GM12878 (cell line): ENCODE data around the gene GPER1.

Experiments used
- ASH2L ChIP-seq: fragments of 300-600, 200-600 bp; sonication (generic); IDR thresholded peaks from 2 replicates; pipeline ENCODE4 v1.6.1; 2017; ENCODE audit warnings: low read depth, mild to moderate bottlenecking, borderline replicate concordance
- BMI1 ChIP-seq: fragments of 450-650 bp; IDR thresholded peaks from 2 replicates; pipeline ENCODE4 v1.6.1; 2016; ENCODE audit warnings: mild to moderate bottlenecking, moderate library complexity, borderline replicate concordance
- CBX5 ChIP-seq: sonication (generic); IDR thresholded peaks from 2 replicates; pipeline ENCODE4 v1.6.1; 2016; ENCODE audit warnings: low read depth, moderate library complexity, mild to moderate bottlenecking, inconsistent platforms
- FOXM1 ChIP-seq: IDR thresholded peaks from 2 replicates; pipeline ENCODE4 v1.6.1; 2012; ENCODE audit warnings: low read depth, mild to moderate bottlenecking, inconsistent platforms, low read length, moderate library complexity
- HDAC2 ChIP-seq: fragments of 200-600 bp; sonication (generic); IDR thresholded peaks from 2 replicates; pipeline ENCODE4 v1.6.1; 2017
- MTA2 ChIP-seq: fragments of 450-650 bp; IDR thresholded peaks from 2 replicates; pipeline ENCODE4 v1.6.1; 2016; ENCODE audit warnings: low read depth, mild to moderate bottlenecking, moderate library complexity
- MYC ChIP-seq: IDR thresholded peaks from 2 replicates; pipeline ENCODE4 v1.6.1; 2011; ENCODE audit warnings: mild to moderate bottlenecking, low read length, moderate library complexity, inconsistent platforms; ENCODE audit not compliant: insufficient read depth, insufficient replicate concordance, insufficient read length, severe bottlenecking
- POLR2A ChIP-seq: IDR thresholded peaks from 2 replicates; pipeline ENCODE4 v1.6.1; 2011; ENCODE audit warnings: low read depth, mild to moderate bottlenecking, low read length
- ZZZ3 ChIP-seq: IDR thresholded peaks from 2 replicates; pipeline ENCODE4 v1.6.1; 2011; ENCODE audit warnings: low read depth; ENCODE audit not compliant: control insufficient read depth, insufficient read length
- TF ChIP-seq, protein P1 (sequence below): fragments of 450-650 bp; IDR thresholded peaks from 2 replicates; pipeline ENCODE4 v1.6.1; 2016; ENCODE audit warnings: mild to moderate bottlenecking
- TF ChIP-seq, protein P2 (sequence below), 3 experiments: IDR thresholded peaks in 2 of 3; conservative IDR thresholded peaks in 1 of 3; 2 replicates each; pipeline ENCODE4 v1.5.1; 2011; ENCODE audit warnings: low read depth in 3 of 3, low read length in 3 of 3, mild to moderate bottlenecking in 3 of 3, control low read depth in 2 of 3, moderate library complexity in 2 of 3, inconsistent platforms in 1 of 3, mixed read lengths in 1 of 3; ENCODE audit not compliant: control insufficient read depth in 2 of 3, insufficient read depth in 1 of 3; ENCODE audit errors: extremely low read depth in 1 of 3

DNA sequence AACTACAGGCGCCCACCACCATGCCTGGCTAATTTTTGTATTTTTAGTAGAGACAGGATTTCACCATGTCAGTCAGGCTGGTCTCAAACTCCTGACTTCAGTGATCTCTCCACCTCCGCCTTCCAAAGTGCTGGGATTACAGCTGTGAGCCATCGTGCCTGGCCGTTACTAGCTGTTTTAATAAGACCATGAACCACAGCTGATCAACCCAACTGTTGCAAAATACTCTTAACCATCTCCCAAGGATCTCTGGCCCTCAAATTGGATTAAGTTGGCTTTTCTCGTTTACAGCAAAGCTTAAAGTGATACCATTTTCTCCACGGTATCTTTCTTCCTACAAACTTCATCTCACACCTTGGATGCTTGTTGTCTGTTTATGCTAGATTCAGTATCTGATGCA is 53.7 kb downstream of the GPER1 start:
- TF ChIP-seq CBX5 (no peak), HDAC2 (no peak), BMI1 (no peak), ZZZ3 (no peak), ASH2L (no peak), MTA2 (no peak), POLR2A (no peak), FOXM1 (no peak), MYC (no peak)
- TF ChIP-seq, protein P1, sequence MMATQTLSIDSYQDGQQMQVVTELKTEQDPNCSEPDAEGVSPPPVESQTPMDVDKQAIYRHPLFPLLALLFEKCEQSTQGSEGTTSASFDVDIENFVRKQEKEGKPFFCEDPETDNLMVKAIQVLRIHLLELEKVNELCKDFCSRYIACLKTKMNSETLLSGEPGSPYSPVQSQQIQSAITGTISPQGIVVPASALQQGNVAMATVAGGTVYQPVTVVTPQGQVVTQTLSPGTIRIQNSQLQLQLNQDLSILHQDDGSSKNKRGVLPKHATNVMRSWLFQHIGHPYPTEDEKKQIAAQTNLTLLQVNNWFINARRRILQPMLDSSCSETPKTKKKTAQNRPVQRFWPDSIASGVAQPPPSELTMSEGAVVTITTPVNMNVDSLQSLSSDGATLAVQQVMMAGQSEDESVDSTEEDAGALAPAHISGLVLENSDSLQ = no peak
- TF ChIP-seq, protein P2, sequence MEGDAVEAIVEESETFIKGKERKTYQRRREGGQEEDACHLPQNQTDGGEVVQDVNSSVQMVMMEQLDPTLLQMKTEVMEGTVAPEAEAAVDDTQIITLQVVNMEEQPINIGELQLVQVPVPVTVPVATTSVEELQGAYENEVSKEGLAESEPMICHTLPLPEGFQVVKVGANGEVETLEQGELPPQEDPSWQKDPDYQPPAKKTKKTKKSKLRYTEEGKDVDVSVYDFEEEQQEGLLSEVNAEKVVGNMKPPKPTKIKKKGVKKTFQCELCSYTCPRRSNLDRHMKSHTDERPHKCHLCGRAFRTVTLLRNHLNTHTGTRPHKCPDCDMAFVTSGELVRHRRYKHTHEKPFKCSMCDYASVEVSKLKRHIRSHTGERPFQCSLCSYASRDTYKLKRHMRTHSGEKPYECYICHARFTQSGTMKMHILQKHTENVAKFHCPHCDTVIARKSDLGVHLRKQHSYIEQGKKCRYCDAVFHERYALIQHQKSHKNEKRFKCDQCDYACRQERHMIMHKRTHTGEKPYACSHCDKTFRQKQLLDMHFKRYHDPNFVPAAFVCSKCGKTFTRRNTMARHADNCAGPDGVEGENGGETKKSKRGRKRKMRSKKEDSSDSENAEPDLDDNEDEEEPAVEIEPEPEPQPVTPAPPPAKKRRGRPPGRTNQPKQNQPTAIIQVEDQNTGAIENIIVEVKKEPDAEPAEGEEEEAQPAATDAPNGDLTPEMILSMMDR (IDR thresholded peaks at IDR 0.05 in 2 of 3, conservative IDR thresholded peaks at IDR 0.05 in 1 of 3; ENCODE audit: control insufficient read depth in 2 of 3, extremely low read depth in 1 of 3, insufficient read depth in 1 of 3, low read depth in 3 of 3, low read length in 3 of 3) = no peak
